Testis (tissue), 2 donors: ENCODE data around the gene DRD5.

Experiments used
- CTCF ChIP-seq, 3 experiments: fragments of 450-650 bp in 2 of 3; fragments of 200-600 bp in 1 of 3; sonication (generic) in 1 of 3; IDR thresholded peaks; one replicate each; pipeline ENCODE4 v1.5.1; 2016 to 2019; ENCODE audit warnings: antibody characterized with exemption in 3 of 3, mild to moderate bottlenecking in 2 of 3, moderate library complexity in 1 of 3
- POLR2A ChIP-seq: fragments of 450-650 bp; IDR thresholded peaks from one replicate; pipeline ENCODE4 v1.6.1; 2017; ENCODE audit warnings: antibody characterized with exemption, mild to moderate bottlenecking, moderate library complexity

- TF ChIP-seq CTCF (IDR thresholded peaks at IDR 0.05) (no peak), POLR2A (no peak)
Measured at GRCh38 chr4:9781343-9782135, at the start of gene DRD5.
